ENCODE data around the gene IL15RA. TPM values are rescaled to one million over a fixed set of nuclear protein-coding genes. Genes with fewer than 3 reads are reported as not detected.

The IL15RA gene
- total and polyA plus RNA-seq, 4 experiments from 2014 or later, result 11.1 to 20.0 (median 16.1) TPM

- peaks cover 3 to 9% (median 5%) of the 10 kb centered on the region in 4 donors for H3K4me1 Mint-ChIP-seq
- Histone ChIP-seq H3K9me3 (ENCODE audit: control insufficient read depth in 1 of 2, low read length in 2 of 2) (no peaks in the 10 kb centered on the region), H3K36me3 (ENCODE audit: insufficient read depth, low read length) (no peaks in the 10 kb centered on the region), H3K4me3 (ENCODE audit: low read length in 2 of 2) (no peak overlapping the region), H3K27me3 (ENCODE audit: insufficient read depth, low read length) (no peaks in the 10 kb centered on the region), H3K27ac (ENCODE audit: low read depth, low read length) (no peak overlapping the region), H3K4me1 (ENCODE audit: insufficient read depth, low read length) (peaks cover 4% of the 10 kb centered on the region)
- POLR2A ChIA-PET (ENCODE audit: partially characterized antibody), result no interaction called here
- H3K27ac Mint-ChIP-seq, result peak overlapping the region in 1 of 7 donors; percentile 2
- H3K9me3 Mint-ChIP-seq, result no peaks in the 10 kb centered on the region
- H3K27me3 Mint-ChIP-seq, result peaks cover 0 to 2% of the 10 kb centered on the region in 2 donors
- H3K4me3 Mint-ChIP-seq, result no peak overlapping the region
- CTCF ChIA-PET (ENCODE audit: partially characterized antibody), result interaction anchor here (0.7 kb wide), 1 partner anchor 108 kb away, joined by 5 read pairs; no protein-coding TSS in a partner anchor
- DNase-seq, result no peak
- H3K36me3 Mint-ChIP-seq, result peaks cover 0 to 3% of the 10 kb centered on the region in 2 donors
- intact Hi-C loops (cut with micrococcal nuclease), result no loop called here
These were observed 4.2 kb upstream of the IL15RA start for GRCh38 chr10:5981529-5981928.

GRCh38 chr10:5978230-5978489, 817 bp upstream of the IL15RA start:
- Histone ChIP-seq H3K9me3 (ENCODE audit: control insufficient read depth in 1 of 2, low read length in 2 of 2) (no peaks in the 10 kb centered on the region), H3K4me3 (ENCODE audit: low read length in 2 of 2) (peak overlapping the region; percentile 78 to 96), H3K27ac (ENCODE audit: low read depth, low read length) (peak overlapping the region; percentile 84), H3K4me1 (ENCODE audit: insufficient read depth, low read length) (peaks cover 23% of the 10 kb centered on the region), H3K36me3 (ENCODE audit: insufficient read depth, low read length) (no peaks in the 10 kb centered on the region), H3K27me3 (ENCODE audit: insufficient read depth, low read length) (no peaks in the 10 kb centered on the region)
- ChIA-PET CTCF (ENCODE audit: partially characterized antibody) (interaction anchor here (0.6 to 2.9 kb wide), 3 partner anchors 63 to 109 kb away, joined by 3 to 14 read pairs (median 3); no protein-coding TSS in a partner anchor), POLR2A (ENCODE audit: partially characterized antibody) (interaction anchor here (1.2 to 3.6 kb wide), 6 partner anchors 36 to 108 kb away, joined by 4 to 34 read pairs (median 10); partner anchors contain the start of genes ANKRD16 and FBH1)
- peaks cover 0 to 8% of the 10 kb centered on the region in 2 donors for H3K36me3 Mint-ChIP-seq
- H3K9me3 Mint-ChIP-seq, result no peaks in the 10 kb centered on the region
- H3K4me1 Mint-ChIP-seq, result peaks cover 14 to 37% (median 25%) of the 10 kb centered on the region in 4 donors
- H3K27ac Mint-ChIP-seq, result peak overlapping the region; percentile 91 to 97 (median 92)
- intact Hi-C loops (cut with micrococcal nuclease), result loop anchor here (5.0 to 10.0 kb wide), 2 partner anchors 166 to 293 kb away; partner anchors contain the start of genes GDI2 and TASOR2
- no peaks in the 10 kb centered on the region for H3K27me3 Mint-ChIP-seq
- DNase-seq, result no peak
- H3K4me3 Mint-ChIP-seq, result peak overlapping the region; percentile 90 to 96 (median 94)

- intact Hi-C loops (cut with micrococcal nuclease), result loop anchor here (1.0 to 10.0 kb wide), 5 partner anchors 74 to 292 kb away; partner anchors contain the start of genes ANKRD16, GDI2 and TASOR2
- POLR2A ChIA-PET (ENCODE audit: partially characterized antibody), result interaction anchor here (0.6 to 3.6 kb wide), 16 partner anchors 17 to 602 kb away, joined by 3 to 34 read pairs (median 4); partner anchors contain the start of genes ANKRD16, FBH1 and GDI2
These were observed 552 bp downstream of the IL15RA start for GRCh38 chr10:5976512-5977470.

GRCh38 chr10:5975641-5976473, 1.5 kb downstream of the IL15RA start:
- CTCF ChIA-PET (ENCODE audit: partially characterized antibody), result interaction anchor here (1.4 to 2.9 kb wide), 3 partner anchors 38 to 227 kb away, joined by 4 to 14 read pairs (median 4); partner anchors contain the start of gene PFKFB3
- DNase-seq, result peak; percentile 57 to 89 (median 64)
- no peaks in the 10 kb centered on the region for H3K9me3 Mint-ChIP-seq
- Histone ChIP-seq H3K4me3 (ENCODE audit: low read length in 2 of 2) (peak overlapping the region; percentile 79 to 96), H3K36me3 (ENCODE audit: insufficient read depth, low read length) (no peaks in the 10 kb centered on the region), H3K4me1 (ENCODE audit: insufficient read depth, low read length) (peaks cover 35% of the 10 kb centered on the region), H3K27ac (ENCODE audit: low read depth, low read length) (peak overlapping the region; percentile 84), H3K9me3 (ENCODE audit: control insufficient read depth in 1 of 2, low read length in 2 of 2) (no peaks in the 10 kb centered on the region), H3K27me3 (ENCODE audit: insufficient read depth, low read length) (no peaks in the 10 kb centered on the region)
- peaks cover 31 to 56% (median 44%) of the 10 kb centered on the region in 4 donors for H3K4me1 Mint-ChIP-seq
- intact Hi-C loops (cut with micrococcal nuclease), result loop anchor here (2.0 to 10.0 kb wide), 4 partner anchors 75 to 291 kb away; partner anchors contain the start of genes ANKRD16, GDI2 and TASOR2
- H3K27me3 Mint-ChIP-seq, result no peaks in the 10 kb centered on the region
- H3K4me3 Mint-ChIP-seq, result peak overlapping the region; percentile 95 to 99 (median 98)
- POLR2A ChIA-PET (ENCODE audit: partially characterized antibody), result interaction anchor here (0.6 to 3.6 kb wide), 12 partner anchors 22 to 602 kb away, joined by 3 to 34 read pairs (median 4); partner anchors contain the start of genes ANKRD16, FBH1 and GDI2
- H3K36me3 Mint-ChIP-seq, result peaks cover 0 to 8% of the 10 kb centered on the region in 2 donors
- peak overlapping the region; percentile 93 to 98 (median 97) for H3K27ac Mint-ChIP-seq

More at GRCh38 chr10:5976512-5977470, 552 bp downstream of the IL15RA start:
- Histone ChIP-seq H3K27ac (ENCODE audit: low read depth, low read length) (peak overlapping the region; percentile 84), H3K4me1 (ENCODE audit: insufficient read depth, low read length) (peaks cover 26% of the 10 kb centered on the region), H3K36me3 (ENCODE audit: insufficient read depth, low read length) (no peaks in the 10 kb centered on the region), H3K9me3 (ENCODE audit: control insufficient read depth in 1 of 2, low read length in 2 of 2) (no peaks in the 10 kb centered on the region), H3K27me3 (ENCODE audit: insufficient read depth, low read length) (no peaks in the 10 kb centered on the region), H3K4me3 (ENCODE audit: low read length in 2 of 2) (peak overlapping the region; percentile 79 to 96)
- Mint-ChIP-seq H3K9me3 (no peaks in the 10 kb centered on the region), H3K4me1 (peaks cover 22 to 47% (median 35%) of the 10 kb centered on the region in 4 donors), H3K36me3 (peaks cover 0 to 8% of the 10 kb centered on the region in 2 donors), H3K4me3 (peak overlapping the region; percentile 95 to 99 (median 98)), H3K27me3 (no peaks in the 10 kb centered on the region), H3K27ac (peak overlapping the region; percentile 93 to 98 (median 96))
- DNase-seq, result peak; percentile 16 to 68 (median 24)
- CTCF ChIA-PET (ENCODE audit: partially characterized antibody), result interaction anchor here (0.7 to 2.9 kb wide), 5 partner anchors 37 to 425 kb away, joined by 3 to 14 read pairs (median 4); partner anchors contain the start of gene PFKFB3

GRCh38 chr10:5973069-5973468, 4.3 kb downstream of the IL15RA start:
- no peak for DNase-seq
- no peaks in the 10 kb centered on the region for H3K9me3 Mint-ChIP-seq
- no peaks in the 10 kb centered on the region for H3K36me3 ChIP-seq (ENCODE audit: insufficient read depth, low read length)
- H3K4me1 Mint-ChIP-seq, result peaks cover 36 to 67% (median 55%) of the 10 kb centered on the region in 4 donors
- intact Hi-C loops (cut with micrococcal nuclease), result loop anchor here (10.0 kb wide), 1 partner anchor 288 kb away; the partner anchor contains the start of gene TASOR2
- H3K27ac ChIP-seq (ENCODE audit: low read depth, low read length), result no peak overlapping the region
- H3K27me3 Mint-ChIP-seq, result no peaks in the 10 kb centered on the region
- H3K27me3 ChIP-seq (ENCODE audit: insufficient read depth, low read length), result no peaks in the 10 kb centered on the region
- H3K9me3 ChIP-seq (ENCODE audit: control insufficient read depth in 1 of 2, low read length in 2 of 2), result no peaks in the 10 kb centered on the region
- CTCF ChIA-PET (ENCODE audit: partially characterized antibody), result no interaction called here
- peak overlapping the region in 4 of 7 donors; percentile 30 to 67 (median 42) for H3K27ac Mint-ChIP-seq
- no peak overlapping the region for H3K4me3 ChIP-seq (ENCODE audit: low read length in 2 of 2)
- H3K4me1 ChIP-seq (ENCODE audit: insufficient read depth, low read length), result peaks cover 41% of the 10 kb centered on the region
- H3K4me3 Mint-ChIP-seq, result no peak overlapping the region
- peaks cover 4 to 6% of the 10 kb centered on the region in 2 donors for H3K36me3 Mint-ChIP-seq
- POLR2A ChIA-PET (ENCODE audit: partially characterized antibody), result no interaction called here

GRCh38 chr10:5971886-5972285, 5.5 kb downstream of the IL15RA start:
- H3K27ac Mint-ChIP-seq, result peak overlapping the region; percentile 51 to 88 (median 76)
- H3K9me3 Mint-ChIP-seq, result no peaks in the 10 kb centered on the region
- Histone ChIP-seq H3K27ac (ENCODE audit: low read depth, low read length) (peak overlapping the region; percentile 36), H3K9me3 (ENCODE audit: control insufficient read depth in 1 of 2, low read length in 2 of 2) (no peaks in the 10 kb centered on the region), H3K4me3 (ENCODE audit: low read length in 2 of 2) (no peak overlapping the region), H3K4me1 (ENCODE audit: insufficient read depth, low read length) (peaks cover 41% of the 10 kb centered on the region), H3K36me3 (ENCODE audit: insufficient read depth, low read length) (no peaks in the 10 kb centered on the region), H3K27me3 (ENCODE audit: insufficient read depth, low read length) (no peaks in the 10 kb centered on the region)
- H3K27me3 Mint-ChIP-seq, result no peaks in the 10 kb centered on the region
- no peak for DNase-seq
- H3K4me3 Mint-ChIP-seq, result peak overlapping the region in 6 of 8 donors; percentile 10 to 80 (median 64)
- ChIA-PET CTCF (ENCODE audit: partially characterized antibody) (interaction anchor here (1.4 kb wide), 1 partner anchor 42 kb away, joined by 7 read pairs; no protein-coding TSS in a partner anchor), POLR2A (ENCODE audit: partially characterized antibody) (interaction anchor here (1.3 kb wide), 1 partner anchor 12 kb away, joined by 4 read pairs; no protein-coding TSS in a partner anchor)
- H3K4me1 Mint-ChIP-seq, result peaks cover 36 to 68% (median 58%) of the 10 kb centered on the region in 4 donors
- peaks cover 4 to 6% of the 10 kb centered on the region in 2 donors for H3K36me3 Mint-ChIP-seq
- intact Hi-C loops (cut with micrococcal nuclease), result loop anchor here (10.0 kb wide), 1 partner anchor 287 kb away; the partner anchor contains the start of gene TASOR2
